ENCODE measurements around the gene PKP4. TPM values are rescaled to one million over a fixed set of nuclear protein-coding genes. Genes with fewer than 3 reads are reported as not detected.

Gene PKP4
- total and polyA plus RNA-seq, 9 of the 15 experiments (the other 6 are each of a cell fraction or from before 2014, with no cell fraction given), result 24.6 to 99.1 (median 74.0) TPM

DNA sequence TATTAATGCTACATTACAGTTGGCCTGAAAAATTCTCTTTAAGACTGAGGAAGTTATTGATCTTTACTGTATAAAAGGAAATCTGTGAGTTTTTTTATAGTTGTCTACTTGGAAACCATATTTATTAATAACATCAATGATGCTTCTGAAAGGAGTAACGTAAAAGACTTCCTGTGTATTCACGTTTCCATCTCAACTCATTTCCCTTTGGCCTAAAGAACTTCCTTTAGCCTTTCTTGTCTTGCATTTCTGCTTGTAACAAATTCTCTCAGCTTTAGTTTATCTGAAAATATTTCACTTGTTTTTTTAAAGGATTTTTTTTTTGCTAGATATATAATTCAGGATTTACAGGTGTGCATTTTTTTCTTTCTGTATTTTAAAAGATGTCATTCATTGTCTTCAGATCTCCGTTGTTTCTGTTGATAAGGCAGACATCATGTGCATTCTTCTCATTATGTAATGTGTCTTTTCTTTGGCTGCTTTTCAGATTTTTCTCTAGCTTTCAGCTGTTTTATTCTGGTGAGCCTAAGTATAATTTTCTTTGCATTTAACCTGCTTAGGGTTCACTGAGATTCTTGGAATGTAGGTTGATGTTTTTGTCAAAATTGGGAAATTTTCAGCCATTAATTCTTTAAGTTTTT is 179.3 kb downstream of the PKP4 start:
- H3K9me1 ChIP-seq (ENCODE audit: control insufficient read depth, insufficient read depth, low read length), result no peaks in the 10 kb centered on the region
- H3K4me2 ChIP-seq (ENCODE audit: insufficient read depth, low read length), result no peak overlapping the region
- no peak overlapping the region for H2AFZ ChIP-seq (ENCODE audit: low read depth, low read length)
- ATAC-seq (no peak), DNase-seq (ENCODE audit: extremely low read depth in 1 of 4, low spot score in 3 of 4) (no peak), FAIRE-seq (no peak)
- no TSS peak for BruUV-seq (replicated peaks)
- no peaks in the 10 kb centered on the region for H3K27me3 ChIP-seq (ENCODE audit: control insufficient read depth in 2 of 2, insufficient read depth in 2 of 2, low read length in 2 of 2)
- no peaks in the 10 kb centered on the region for H3K79me2 ChIP-seq (ENCODE audit: control insufficient read depth, insufficient read depth, low read length)
- ChIA-PET POLR2A (interaction anchor here (0.9 to 1.4 kb wide), 2 partner anchors 10 to 16 kb away, joined by 3 to 4 read pairs; no protein-coding TSS in a partner anchor), CTCF (ENCODE audit: low intra/inter-chr PET ratio) (no interaction called here)
- no peaks in the 10 kb centered on the region for H3K4me1 ChIP-seq (replicated peaks in 1 of 2; ENCODE audit: control insufficient read depth in 2 of 2, insufficient read depth in 2 of 2, low read length in 2 of 2)
- in situ Hi-C loops (cut with MboI), result no loop called here
- no peaks in the 10 kb centered on the region for H4K20me1 ChIP-seq (replicated peaks; ENCODE audit: control insufficient read depth, insufficient read depth, low read length)
- H3K36me3 ChIP-seq (ENCODE audit: control insufficient read depth, insufficient read depth, low read length), result peaks cover 83% of the 10 kb centered on the region
- H3K4me3 ChIP-seq, result no peak overlapping the region
- H3K9me3 ChIP-seq (replicated peaks; ENCODE audit: control insufficient read depth, insufficient read depth, low read depth, low read length), result no peaks in the 10 kb centered on the region
- intact Hi-C loops (cut with micrococcal nuclease), result no loop called here
- 88% methylated on average over 3 of the region's 3 CpGs for WGBS (ENCODE audit: insufficient coverage, low coverage, missing lambda C conversion rate)
- H3K27ac ChIP-seq (ENCODE audit: extremely low read depth, low read depth, low read length), result no peak overlapping the region
- no peak overlapping the region for H3K9ac ChIP-seq (ENCODE audit: insufficient read depth in 1 of 2, low read depth in 2 of 2, low read length in 2 of 2)
- TF ChIP-seq, protein P1, sequence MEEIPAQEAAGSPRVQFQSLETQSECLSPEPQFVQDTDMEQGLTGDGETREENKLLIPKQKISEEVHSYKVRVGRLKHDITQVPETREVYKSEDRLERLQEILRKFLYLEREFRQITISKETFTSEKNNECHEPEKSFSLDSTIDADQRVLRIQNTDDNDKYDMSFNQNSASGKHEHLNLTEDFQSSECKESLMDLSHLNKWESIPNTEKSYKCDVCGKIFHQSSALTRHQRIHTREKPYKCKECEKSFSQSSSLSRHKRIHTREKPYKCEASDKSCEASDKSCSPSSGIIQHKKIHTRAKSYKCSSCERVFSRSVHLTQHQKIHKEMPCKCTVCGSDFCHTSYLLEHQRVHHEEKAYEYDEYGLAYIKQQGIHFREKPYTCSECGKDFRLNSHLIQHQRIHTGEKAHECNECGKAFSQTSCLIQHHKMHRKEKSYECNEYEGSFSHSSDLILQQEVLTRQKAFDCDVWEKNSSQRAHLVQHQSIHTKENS (CRISPR knock-in tag; IDR thresholded peaks at IDR 0.05), result no peak
- TF ChIP-seq, protein P2, sequence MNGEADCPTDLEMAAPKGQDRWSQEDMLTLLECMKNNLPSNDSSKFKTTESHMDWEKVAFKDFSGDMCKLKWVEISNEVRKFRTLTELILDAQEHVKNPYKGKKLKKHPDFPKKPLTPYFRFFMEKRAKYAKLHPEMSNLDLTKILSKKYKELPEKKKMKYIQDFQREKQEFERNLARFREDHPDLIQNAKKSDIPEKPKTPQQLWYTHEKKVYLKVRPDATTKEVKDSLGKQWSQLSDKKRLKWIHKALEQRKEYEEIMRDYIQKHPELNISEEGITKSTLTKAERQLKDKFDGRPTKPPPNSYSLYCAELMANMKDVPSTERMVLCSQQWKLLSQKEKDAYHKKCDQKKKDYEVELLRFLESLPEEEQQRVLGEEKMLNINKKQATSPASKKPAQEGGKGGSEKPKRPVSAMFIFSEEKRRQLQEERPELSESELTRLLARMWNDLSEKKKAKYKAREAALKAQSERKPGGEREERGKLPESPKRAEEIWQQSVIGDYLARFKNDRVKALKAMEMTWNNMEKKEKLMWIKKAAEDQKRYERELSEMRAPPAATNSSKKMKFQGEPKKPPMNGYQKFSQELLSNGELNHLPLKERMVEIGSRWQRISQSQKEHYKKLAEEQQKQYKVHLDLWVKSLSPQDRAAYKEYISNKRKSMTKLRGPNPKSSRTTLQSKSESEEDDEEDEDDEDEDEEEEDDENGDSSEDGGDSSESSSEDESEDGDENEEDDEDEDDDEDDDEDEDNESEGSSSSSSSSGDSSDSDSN (IDR thresholded peaks at IDR 0.05; ENCODE audit: borderline replicate concordance in 1 of 2, low read depth in 2 of 2, low read length in 2 of 2), result no peak
- TF ChIP-seq TRIM24 (IDR thresholded peaks at IDR 0.05), result no peak
- TF ChIP-seq, protein P3, sequence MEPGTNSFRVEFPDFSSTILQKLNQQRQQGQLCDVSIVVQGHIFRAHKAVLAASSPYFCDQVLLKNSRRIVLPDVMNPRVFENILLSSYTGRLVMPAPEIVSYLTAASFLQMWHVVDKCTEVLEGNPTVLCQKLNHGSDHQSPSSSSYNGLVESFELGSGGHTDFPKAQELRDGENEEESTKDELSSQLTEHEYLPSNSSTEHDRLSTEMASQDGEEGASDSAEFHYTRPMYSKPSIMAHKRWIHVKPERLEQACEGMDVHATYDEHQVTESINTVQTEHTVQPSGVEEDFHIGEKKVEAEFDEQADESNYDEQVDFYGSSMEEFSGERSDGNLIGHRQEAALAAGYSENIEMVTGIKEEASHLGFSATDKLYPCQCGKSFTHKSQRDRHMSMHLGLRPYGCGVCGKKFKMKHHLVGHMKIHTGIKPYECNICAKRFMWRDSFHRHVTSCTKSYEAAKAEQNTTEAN (CRISPR knock-in tag; IDR thresholded peaks at IDR 0.05), result no peak
- no peak for TF ChIP-seq ZKSCAN8 (CRISPR knock-in tag; IDR thresholded peaks at IDR 0.05)
- TF ChIP-seq ZNF431 (CRISPR knock-in tag; IDR thresholded peaks at IDR 0.05), result no peak
- TF ChIP-seq, protein P4, sequence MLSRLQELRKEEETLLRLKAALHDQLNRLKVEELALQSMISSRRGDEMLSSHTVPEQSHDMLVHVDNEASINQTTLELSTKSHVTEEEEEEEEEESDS (CRISPR knock-in tag; IDR thresholded peaks at IDR 0.05), result no peak
- no peak for TF ChIP-seq ZNF695 (CRISPR knock-in tag; IDR thresholded peaks at IDR 0.05)
- no peak for TF ChIP-seq SRSF3 (IDR thresholded peaks at IDR 0.05; ENCODE audit: insufficient read depth, low read length)
- TF ChIP-seq ZNF224 (CRISPR knock-in tag; IDR thresholded peaks at IDR 0.05), result no peak
- TF ChIP-seq, protein P5, sequence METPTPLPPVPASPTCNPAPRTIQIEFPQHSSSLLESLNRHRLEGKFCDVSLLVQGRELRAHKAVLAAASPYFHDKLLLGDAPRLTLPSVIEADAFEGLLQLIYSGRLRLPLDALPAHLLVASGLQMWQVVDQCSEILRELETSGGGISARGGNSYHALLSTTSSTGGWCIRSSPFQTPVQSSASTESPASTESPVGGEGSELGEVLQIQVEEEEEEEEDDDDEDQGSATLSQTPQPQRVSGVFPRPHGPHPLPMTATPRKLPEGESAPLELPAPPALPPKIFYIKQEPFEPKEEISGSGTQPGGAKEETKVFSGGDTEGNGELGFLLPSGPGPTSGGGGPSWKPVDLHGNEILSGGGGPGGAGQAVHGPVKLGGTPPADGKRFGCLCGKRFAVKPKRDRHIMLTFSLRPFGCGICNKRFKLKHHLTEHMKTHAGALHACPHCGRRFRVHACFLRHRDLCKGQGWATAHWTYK (CRISPR knock-in tag; IDR thresholded peaks at IDR 0.05), result no peak
- TF ChIP-seq ZNF324 (CRISPR knock-in tag; IDR thresholded peaks at IDR 0.05), result no peak
- TF ChIP-seq MEF2A (IDR thresholded peaks at IDR 0.05; ENCODE audit: control insufficient read depth, low read depth, low read length), result no peak
- no peak for TF ChIP-seq C11orf30 (IDR thresholded peaks at IDR 0.05; ENCODE audit: low read depth)
- TF ChIP-seq ZNF79 (CRISPR knock-in tag; IDR thresholded peaks at IDR 0.05; ENCODE audit: low read depth), result no peak
